G401 (cell line): ENCODE data around the gene RBPJ. TPM values are rescaled to one million over a fixed set of nuclear protein-coding genes. Genes with fewer than 3 reads are reported as not detected.

Experiments used
- DNase-seq: peaks from one replicate; pipeline ENCODE4 v3.0.0-alpha.2; 2015; ENCODE audit warnings: low spot score
- in situ Hi-C: cut with HindIII; loops from 2 replicates; pipeline ENCODE4 v1.10.0; 2016; ENCODE audit warnings: low sequenced_read_pairs, mixed read lengths
- total RNA-seq: library from RNA; depleted of rRNA; stranded (reverse); fragments of >200 nt; shearing (Covaris generic); gene quantifications from 2 replicates; pipeline ENCODE4 v1.2.3, GENCODE V29; 2014

The RBPJ gene
- total RNA-seq, 1 experiment from 2014 or later: 336 TPM

- in situ Hi-C loops: no loop called here
- no peak for DNase-seq
Observed at GRCh38 chr4:26406346-26406975, 85.6 kb downstream of the RBPJ start.

GRCh38 chr4:26407476-26407875, 86.7 kb downstream of the RBPJ start:
- in situ Hi-C loops: no loop called here
- DNase-seq: no peak

GRCh38 chr4:26410385-26411293, 89.8 kb downstream of the RBPJ start:
- in situ Hi-C loops: no loop called here
- peak; percentile 82 for DNase-seq

- in situ Hi-C loops: no loop called here
- peak; percentile 46 for DNase-seq
Observed at GRCh38 chr4:26412381-26413372, 91.9 kb downstream of the RBPJ start.

GRCh38 chr4:26413582-26413981, 92.8 kb downstream of the RBPJ start:
- in situ Hi-C loops: no loop called here
- no peak for DNase-seq

GRCh38 chr4:26418107-26418506, 97.3 kb downstream of the RBPJ start:
- no peak for DNase-seq
- in situ Hi-C loops: no loop called here

- DNase-seq: no peak
- in situ Hi-C loops: no loop called here
Observed at GRCh38 chr4:26418850-26419249, 98.0 kb downstream of the RBPJ start.

- DNase-seq: no peak
- in situ Hi-C loops: no loop called here
Observed at GRCh38 chr4:26420438-26420837, 99.6 kb downstream of the RBPJ start.

GRCh38 chr4:26420913-26421312, 100.1 kb downstream of the RBPJ start:
- in situ Hi-C loops: no loop called here
- no peak for DNase-seq

- in situ Hi-C loops: no loop called here
Observed at GRCh38 chr4:26424153-26424552, 103.3 kb downstream of the RBPJ start.

GRCh38 chr4:26424838-26425237, 104.0 kb downstream of the RBPJ start:
- DNase-seq: no peak
- in situ Hi-C loops: no loop called here

More at GRCh38 chr4:26424153-26424552, 103.3 kb downstream of the RBPJ start:
- DNase-seq: no peak

- in situ Hi-C loops: no loop called here
- no peak for DNase-seq
Observed at GRCh38 chr4:26425953-26426352, 105.1 kb downstream of the RBPJ start.

GRCh38 chr4:26426892-26427291, 106.1 kb downstream of the RBPJ start:
- no peak for DNase-seq
- in situ Hi-C loops: no loop called here

- in situ Hi-C loops: no loop called here
- DNase-seq: no peak
Observed at GRCh38 chr4:26429910-26430309, 109.1 kb downstream of the RBPJ start.

GRCh38 chr4:26431461-26432180, 110.8 kb downstream of the RBPJ start:
- DNase-seq: no peak
- in situ Hi-C loops: no loop called here

- in situ Hi-C loops: no loop called here
- no peak for DNase-seq
Observed at GRCh38 chr4:26432419-26432818, 111.6 kb downstream of the RBPJ start.

- in situ Hi-C loops: no loop called here
- no peak for DNase-seq
Observed at GRCh38 chr4:26433556-26433955, 112.7 kb downstream of the RBPJ start.

GRCh38 chr4:26434030-26434639, 113.3 kb downstream of the RBPJ start:
- in situ Hi-C loops: no loop called here
- no peak for DNase-seq
